Liver (tissue), 9 donors: ENCODE data around the gene CNGA3. TPM values are rescaled to one million over a fixed set of nuclear protein-coding genes. Genes with fewer than 3 reads are reported as not detected.

Experiments
- DNase-seq: peaks from one replicate; pipeline ENCODE4 v3.0.0-alpha.2; 2017; ENCODE audit warnings: low spot score
- H3K27ac ChIP-seq, 2 donors: one replicate each; pipeline ENCODE4 v1.7.0; 2013; ENCODE audit warnings: inconsistent platforms in 2 of 2, low read length in 2 of 2, control low read depth in 1 of 2, low read depth in 1 of 2, mild to moderate bottlenecking in 1 of 2
- H3K27me3 ChIP-seq, 4 donors: one replicate each; pipeline versions ENCODE4 v1.6.1 to v1.7.0; 2013; ENCODE audit warnings: low read length in 3 of 4, inconsistent platforms in 1 of 4, mild to moderate bottlenecking in 1 of 4, moderate library complexity in 1 of 4; ENCODE audit not compliant: control insufficient read depth in 4 of 4, insufficient read depth in 4 of 4
- H3K36me3 ChIP-seq, 4 donors: one replicate each; pipeline versions ENCODE4 v1.6.1 to v1.7.0; 2013; ENCODE audit warnings: low read length in 3 of 4, mild to moderate bottlenecking in 3 of 4, low read depth in 1 of 4, moderate library complexity in 1 of 4; ENCODE audit not compliant: control insufficient read depth in 4 of 4, insufficient read depth in 3 of 4
- H3K4me1 ChIP-seq, 4 donors: one replicate each; pipeline versions ENCODE4 v1.6.1 to v1.7.0; 2013; ENCODE audit warnings: low read length in 3 of 4, mild to moderate bottlenecking in 3 of 4, moderate library complexity in 1 of 4; ENCODE audit not compliant: control insufficient read depth in 4 of 4, insufficient read depth in 4 of 4
- H3K4me3 ChIP-seq, 3 donors: one replicate each; pipeline versions ENCODE4 v1.6.1 to v1.7.0; 2013; ENCODE audit warnings: low read length in 3 of 3, control low read depth in 1 of 3, low read depth in 1 of 3, mild to moderate bottlenecking in 1 of 3
- H3K9ac ChIP-seq, 2 donors: one replicate each; pipeline ENCODE4 v1.7.0; 2013; ENCODE audit warnings: low read length in 2 of 2, mild to moderate bottlenecking in 2 of 2, moderate library complexity in 2 of 2, control low read depth in 1 of 2, low read depth in 1 of 2
- H3K9me3 ChIP-seq, 4 donors: one replicate each; pipeline versions ENCODE4 v1.6.1 to v1.7.0; 2013; ENCODE audit warnings: low read length in 3 of 4; ENCODE audit not compliant: control insufficient read depth in 4 of 4
- EGR1 ChIP-seq, 2 donors: IDR thresholded peaks; 2 replicates each; pipeline ENCODE4 v1.6.1; 2016 to 2018; ENCODE audit warnings: antibody characterized with exemption in 2 of 2, low read depth in 2 of 2
- FOXA1 ChIP-seq: IDR thresholded peaks from 2 replicates; pipeline ENCODE4 v1.6.1; 2016; ENCODE audit warnings: antibody characterized with exemption
- FOXA2 ChIP-seq: IDR thresholded peaks from 2 replicates; pipeline ENCODE4 v1.6.1; 2016; ENCODE audit warnings: antibody characterized with exemption
- GABPA ChIP-seq, 2 donors: IDR thresholded peaks in 1 of 2; conservative IDR thresholded peaks in 1 of 2; 2 replicates each; pipeline ENCODE4 v1.6.1; 2016; ENCODE audit warnings: antibody characterized with exemption in 2 of 2, mild to moderate bottlenecking in 1 of 2, moderate library complexity in 1 of 2
- HNF4A ChIP-seq, 2 donors: conservative IDR thresholded peaks; 2 replicates each; pipeline ENCODE4 v1.6.1; 2016; ENCODE audit warnings: antibody characterized with exemption in 2 of 2, mild to moderate bottlenecking in 2 of 2
- HNF4G ChIP-seq: IDR thresholded peaks from 2 replicates; pipeline ENCODE4 v1.6.1; 2016; ENCODE audit warnings: antibody characterized with exemption
- JUND ChIP-seq, 2 donors: IDR thresholded peaks; 2 replicates each; pipeline ENCODE4 v1.6.1; 2016; ENCODE audit warnings: antibody characterized with exemption in 2 of 2
- NR2F2 ChIP-seq: IDR thresholded peaks from 2 replicates; pipeline ENCODE4 v1.6.1; 2016; ENCODE audit warnings: antibody characterized with exemption
- RAD21 ChIP-seq, 2 donors: IDR thresholded peaks; 2 replicates each; pipeline ENCODE4 v1.6.1; 2016; ENCODE audit warnings: antibody characterized with exemption in 2 of 2, mild to moderate bottlenecking in 2 of 2
- RXRA ChIP-seq, 2 donors: IDR thresholded peaks; 2 replicates each; pipeline ENCODE4 v1.6.1; 2017 to 2018; ENCODE audit warnings: antibody characterized with exemption in 2 of 2, mild to moderate bottlenecking in 1 of 2
- SP1 ChIP-seq: IDR thresholded peaks from 2 replicates; pipeline ENCODE4 v1.6.1; 2018; ENCODE audit warnings: antibody characterized with exemption, mild to moderate bottlenecking
- TAF1 ChIP-seq: conservative IDR thresholded peaks from 2 replicates; pipeline ENCODE4 v1.6.1; 2016; ENCODE audit warnings: antibody characterized with exemption, mild to moderate bottlenecking
- YY1 ChIP-seq: IDR thresholded peaks from 2 replicates; pipeline ENCODE4 v1.6.1; 2016; ENCODE audit warnings: antibody characterized with exemption, mild to moderate bottlenecking
- WGBS: extraction: QIAGEN DNeasy Blood & Tissue Kit; methylation state at CpG from one replicate; pipeline ENCODE4 v1.1.7; 2013; 5-methylcytosine and 5-hydroxymethylcytosine counted together
- polyA plus RNA-seq, 2 donors: library from polyadenylated mRNA; stranded (reverse) in 1 of 2; unstranded in 1 of 2; fragments of 200-250 nt in 1 of 2; fragments of >200 nt in 1 of 2; fragmentation: Nextera tagmentation in 1 of 2; extraction: Ambion mirVana in 1 of 2; gene quantifications; one replicate each; pipeline versions ENCODE4 v1.2.1 to v1.2.3, GENCODE V29; 2013 to 2015
- total RNA-seq, 2 donors: library from RNA; depleted of rRNA; stranded (reverse); fragments of >200 nt; gene quantifications; one replicate each; pipeline ENCODE4 v1.2.3, GENCODE V29; 2014
- TF ChIP-seq, protein P1 (sequence below): IDR thresholded peaks from 2 replicates; pipeline ENCODE4 v1.6.1; 2016; ENCODE audit warnings: antibody characterized with exemption, mild to moderate bottlenecking
- TF ChIP-seq, protein P2 (sequence below): IDR thresholded peaks from 2 replicates; pipeline ENCODE4 v1.6.1; 2016; ENCODE audit warnings: antibody characterized with exemption
- TF ChIP-seq, protein P3 (sequence below): IDR thresholded peaks from 2 replicates; pipeline ENCODE4 v1.6.1; 2016; ENCODE audit warnings: antibody characterized with exemption
- TF ChIP-seq, protein P4 (sequence below): IDR thresholded peaks from 2 replicates; pipeline ENCODE4 v1.6.1; 2016; ENCODE audit warnings: antibody characterized with exemption
- TF ChIP-seq, protein P5 (sequence below): fragments of 150-350 bp; IDR thresholded peaks from 2 replicates; pipeline ENCODE4 v1.5.1; 2017; ENCODE audit warnings: improper control_type of control experiment, low read depth, low read length; ENCODE audit not compliant: missing input control
- donor health status: healthy.
- donor health status: healthy.
- donor health status: healthy.
- donor health status: healthy.
- donor health status: healthy.

CNGA3 gene
- total and polyA plus RNA-seq, 4 donors: not detected

DNA sequence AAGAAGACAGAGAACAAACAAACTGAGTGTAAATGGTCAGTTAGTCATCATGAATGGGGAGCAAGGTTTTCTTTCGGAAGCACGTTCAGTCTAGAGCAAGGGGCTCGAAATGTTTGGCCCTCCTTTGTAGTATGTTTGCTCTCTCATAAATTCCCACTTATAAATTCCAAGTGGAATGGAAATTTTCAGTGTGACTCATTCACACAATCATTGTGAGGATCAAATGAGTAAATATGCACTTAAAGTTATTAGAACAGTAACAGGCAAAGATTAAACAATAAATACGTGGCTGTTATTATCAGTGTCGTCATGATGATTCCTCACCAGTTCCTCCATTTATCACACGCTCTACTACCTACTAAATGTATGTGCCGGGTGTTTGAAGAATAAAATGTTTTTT, 10.5 kb downstream of the CNGA3 start:
- Histone ChIP-seq H3K27ac (no peak overlapping the region), H3K27me3 (no peaks in the 10 kb centered on the region), H3K9me3 (peaks cover 0 to 3% (median under 1%) of the 10 kb centered on the region in 4 donors), H3K4me1 (no peaks in the 10 kb centered on the region), H3K9ac (no peak overlapping the region), H3K4me3 (no peak overlapping the region), H3K36me3 (no peaks in the 10 kb centered on the region)
- WGBS: 83% methylated on average over 7 of the region's 7 CpGs
- DNase-seq: no peak
- TF ChIP-seq NR2F2: no peak
- no peak for TF ChIP-seq HNF4G
- no peak for TF ChIP-seq RAD21 (IDR thresholded peaks at IDR 0.05)
- TF ChIP-seq, protein P1, sequence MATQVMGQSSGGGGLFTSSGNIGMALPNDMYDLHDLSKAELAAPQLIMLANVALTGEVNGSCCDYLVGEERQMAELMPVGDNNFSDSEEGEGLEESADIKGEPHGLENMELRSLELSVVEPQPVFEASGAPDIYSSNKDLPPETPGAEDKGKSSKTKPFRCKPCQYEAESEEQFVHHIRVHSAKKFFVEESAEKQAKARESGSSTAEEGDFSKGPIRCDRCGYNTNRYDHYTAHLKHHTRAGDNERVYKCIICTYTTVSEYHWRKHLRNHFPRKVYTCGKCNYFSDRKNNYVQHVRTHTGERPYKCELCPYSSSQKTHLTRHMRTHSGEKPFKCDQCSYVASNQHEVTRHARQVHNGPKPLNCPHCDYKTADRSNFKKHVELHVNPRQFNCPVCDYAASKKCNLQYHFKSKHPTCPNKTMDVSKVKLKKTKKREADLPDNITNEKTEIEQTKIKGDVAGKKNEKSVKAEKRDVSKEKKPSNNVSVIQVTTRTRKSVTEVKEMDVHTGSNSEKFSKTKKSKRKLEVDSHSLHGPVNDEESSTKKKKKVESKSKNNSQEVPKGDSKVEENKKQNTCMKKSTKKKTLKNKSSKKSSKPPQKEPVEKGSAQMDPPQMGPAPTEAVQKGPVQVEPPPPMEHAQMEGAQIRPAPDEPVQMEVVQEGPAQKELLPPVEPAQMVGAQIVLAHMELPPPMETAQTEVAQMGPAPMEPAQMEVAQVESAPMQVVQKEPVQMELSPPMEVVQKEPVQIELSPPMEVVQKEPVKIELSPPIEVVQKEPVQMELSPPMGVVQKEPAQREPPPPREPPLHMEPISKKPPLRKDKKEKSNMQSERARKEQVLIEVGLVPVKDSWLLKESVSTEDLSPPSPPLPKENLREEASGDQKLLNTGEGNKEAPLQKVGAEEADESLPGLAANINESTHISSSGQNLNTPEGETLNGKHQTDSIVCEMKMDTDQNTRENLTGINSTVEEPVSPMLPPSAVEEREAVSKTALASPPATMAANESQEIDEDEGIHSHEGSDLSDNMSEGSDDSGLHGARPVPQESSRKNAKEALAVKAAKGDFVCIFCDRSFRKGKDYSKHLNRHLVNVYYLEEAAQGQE: no peak
- TF ChIP-seq JUND (IDR thresholded peaks at IDR 0.05): no peak
- TF ChIP-seq HNF4A (conservative IDR thresholded peaks at IDR 0.05): no peak
- TF ChIP-seq, protein P2, sequence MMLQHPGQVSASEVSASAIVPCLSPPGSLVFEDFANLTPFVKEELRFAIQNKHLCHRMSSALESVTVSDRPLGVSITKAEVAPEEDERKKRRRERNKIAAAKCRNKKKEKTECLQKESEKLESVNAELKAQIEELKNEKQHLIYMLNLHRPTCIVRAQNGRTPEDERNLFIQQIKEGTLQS: no peak
- TF ChIP-seq EGR1 (IDR thresholded peaks at IDR 0.05; ENCODE audit: low read depth in 2 of 2): no peak
- TF ChIP-seq, protein P3, sequence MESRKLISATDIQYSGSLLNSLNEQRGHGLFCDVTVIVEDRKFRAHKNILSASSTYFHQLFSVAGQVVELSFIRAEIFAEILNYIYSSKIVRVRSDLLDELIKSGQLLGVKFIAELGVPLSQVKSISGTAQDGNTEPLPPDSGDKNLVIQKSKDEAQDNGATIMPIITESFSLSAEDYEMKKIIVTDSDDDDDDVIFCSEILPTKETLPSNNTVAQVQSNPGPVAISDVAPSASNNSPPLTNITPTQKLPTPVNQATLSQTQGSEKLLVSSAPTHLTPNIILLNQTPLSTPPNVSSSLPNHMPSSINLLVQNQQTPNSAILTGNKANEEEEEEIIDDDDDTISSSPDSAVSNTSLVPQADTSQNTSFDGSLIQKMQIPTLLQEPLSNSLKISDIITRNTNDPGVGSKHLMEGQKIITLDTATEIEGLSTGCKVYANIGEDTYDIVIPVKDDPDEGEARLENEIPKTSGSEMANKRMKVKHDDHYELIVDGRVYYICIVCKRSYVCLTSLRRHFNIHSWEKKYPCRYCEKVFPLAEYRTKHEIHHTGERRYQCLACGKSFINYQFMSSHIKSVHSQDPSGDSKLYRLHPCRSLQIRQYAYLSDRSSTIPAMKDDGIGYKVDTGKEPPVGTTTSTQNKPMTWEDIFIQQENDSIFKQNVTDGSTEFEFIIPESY: no peak
- no peak for TF ChIP-seq RXRA (IDR thresholded peaks at IDR 0.05)
- TF ChIP-seq FOXA1: no peak
- TF ChIP-seq TAF1: no peak
- TF ChIP-seq FOXA2: no peak
- TF ChIP-seq SP1: no peak
- TF ChIP-seq YY1: no peak
- TF ChIP-seq GABPA (IDR thresholded peaks at IDR 0.05 in 1 of 2, conservative IDR thresholded peaks at IDR 0.05 in 1 of 2): no peak
- TF ChIP-seq, protein P4, sequence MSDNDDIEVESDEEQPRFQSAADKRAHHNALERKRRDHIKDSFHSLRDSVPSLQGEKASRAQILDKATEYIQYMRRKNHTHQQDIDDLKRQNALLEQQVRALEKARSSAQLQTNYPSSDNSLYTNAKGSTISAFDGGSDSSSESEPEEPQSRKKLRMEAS: no peak

DNA sequence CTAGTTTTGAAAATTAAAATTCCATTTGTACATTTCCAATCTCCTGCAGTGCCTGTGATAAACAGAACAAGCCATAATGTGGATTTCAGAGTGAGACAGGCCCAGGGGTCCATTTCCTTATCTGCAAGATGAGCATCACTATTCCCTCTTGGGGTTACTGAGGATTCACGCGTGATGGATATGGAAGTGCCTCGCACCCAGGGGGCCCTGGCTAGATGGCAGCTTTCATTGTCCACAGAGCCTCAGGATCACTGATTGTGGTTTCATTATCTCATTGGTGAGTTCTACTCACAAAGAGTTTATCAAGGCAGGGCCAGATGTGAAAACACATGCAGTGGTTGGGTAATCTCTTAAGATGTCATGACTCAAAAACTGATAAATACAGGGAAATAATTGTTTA, 11.6 kb downstream of the CNGA3 start:
- peaks cover 0 to 3% (median under 1%) of the 10 kb centered on the region in 4 donors for H3K9me3 ChIP-seq
- H3K27me3 ChIP-seq: no peaks in the 10 kb centered on the region
- no peaks in the 10 kb centered on the region for H3K4me1 ChIP-seq
- H3K27ac ChIP-seq: no peak overlapping the region
- DNase-seq: no peak
- 51% methylated on average over 3 of the region's 3 CpGs for WGBS
- no peak overlapping the region for H3K9ac ChIP-seq
- no peaks in the 10 kb centered on the region for H3K36me3 ChIP-seq
- H3K4me3 ChIP-seq: no peak overlapping the region
- no peak for TF ChIP-seq RXRA (IDR thresholded peaks at IDR 0.05)
- TF ChIP-seq, protein P1: no peak
- no peak for TF ChIP-seq JUND (IDR thresholded peaks at IDR 0.05)
- TF ChIP-seq FOXA2: no peak
- no peak for TF ChIP-seq YY1
- no peak for TF ChIP-seq NR2F2
- no peak for TF ChIP-seq TAF1
- TF ChIP-seq EGR1 (IDR thresholded peaks at IDR 0.05; ENCODE audit: low read depth in 2 of 2): no peak
- TF ChIP-seq HNF4A (conservative IDR thresholded peaks at IDR 0.05): no peak
- TF ChIP-seq, protein P3: no peak
- TF ChIP-seq HNF4G: no peak
- no peak for TF ChIP-seq GABPA (IDR thresholded peaks at IDR 0.05 in 1 of 2, conservative IDR thresholded peaks at IDR 0.05 in 1 of 2)
- TF ChIP-seq RAD21 (IDR thresholded peaks at IDR 0.05): no peak
- no peak for TF ChIP-seq SP1
- TF ChIP-seq FOXA1: no peak
- TF ChIP-seq, protein P5, sequence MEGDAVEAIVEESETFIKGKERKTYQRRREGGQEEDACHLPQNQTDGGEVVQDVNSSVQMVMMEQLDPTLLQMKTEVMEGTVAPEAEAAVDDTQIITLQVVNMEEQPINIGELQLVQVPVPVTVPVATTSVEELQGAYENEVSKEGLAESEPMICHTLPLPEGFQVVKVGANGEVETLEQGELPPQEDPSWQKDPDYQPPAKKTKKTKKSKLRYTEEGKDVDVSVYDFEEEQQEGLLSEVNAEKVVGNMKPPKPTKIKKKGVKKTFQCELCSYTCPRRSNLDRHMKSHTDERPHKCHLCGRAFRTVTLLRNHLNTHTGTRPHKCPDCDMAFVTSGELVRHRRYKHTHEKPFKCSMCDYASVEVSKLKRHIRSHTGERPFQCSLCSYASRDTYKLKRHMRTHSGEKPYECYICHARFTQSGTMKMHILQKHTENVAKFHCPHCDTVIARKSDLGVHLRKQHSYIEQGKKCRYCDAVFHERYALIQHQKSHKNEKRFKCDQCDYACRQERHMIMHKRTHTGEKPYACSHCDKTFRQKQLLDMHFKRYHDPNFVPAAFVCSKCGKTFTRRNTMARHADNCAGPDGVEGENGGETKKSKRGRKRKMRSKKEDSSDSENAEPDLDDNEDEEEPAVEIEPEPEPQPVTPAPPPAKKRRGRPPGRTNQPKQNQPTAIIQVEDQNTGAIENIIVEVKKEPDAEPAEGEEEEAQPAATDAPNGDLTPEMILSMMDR: no peak
